IMR-90 (cell line): ENCODE results near the gene LHFPL3. TPM values are rescaled to one million over a fixed set of nuclear protein-coding genes. Genes with fewer than 3 reads are reported as not detected.

Source experiments
- ATAC-seq: fragments of 200-7000 bp; cut with Tn5 transposase; 2 replicates; pipeline ENCODE4 v1.9.1; 2020; ENCODE audit warnings: low read depth, mild to moderate bottlenecking, moderate library complexity
- BruUV-seq: library from RNA; stranded (reverse); fragments of 400-500 nt; replicated peaks from 2 replicates; lab custom pipeline; 2021; lab: Mats Ljungman, UMichigan
- CTCF ChIA-PET: fragments of 300-600 bp; formaldehyde crosslinking; extraction: SDS; loops from one replicate; lab custom pipeline; 2021; ENCODE audit warnings: antibody characterized with exemption; lab: Yijun Ruan, JAX
- POLR2A ChIA-PET: fragments of 300-600 bp; sonication (Branson Sonifier 250); formaldehyde crosslinking; loops from one replicate; lab custom pipeline; 2022; ENCODE audit warnings: antibody characterized with exemption; ENCODE audit not compliant: unreplicated experiment; lab: Charles Lee
- DNase-seq: peaks from one replicate; pipeline ENCODE4 v3.0.0; 2013
- H2AFZ ChIP-seq: replicated peaks from 2 replicates; pipeline ENCODE3; 2013; ENCODE audit warnings: low read length, mild to moderate bottlenecking; ENCODE audit not compliant: poor library complexity
- H2AK5ac ChIP-seq: 2 replicates; pipeline ENCODE4 v1.6.1; 2013; ENCODE audit warnings: low read depth, low read length, inconsistent platforms
- H2AK9ac ChIP-seq: replicated peaks from 2 replicates; pipeline ENCODE3; 2013; ENCODE audit warnings: mild to moderate bottlenecking, low read depth, low read length, moderate library complexity; ENCODE audit not compliant: poor library complexity
- H2BK120ac ChIP-seq: 2 replicates; pipeline ENCODE4 v1.6.1; 2013; ENCODE audit warnings: low read depth, low read length, inconsistent platforms
- H2BK15ac ChIP-seq: 3 replicates; pipeline ENCODE4 v1.6.1; 2013; ENCODE audit warnings: low read depth, low read length, inconsistent platforms
- H2BK20ac ChIP-seq: 2 replicates; pipeline ENCODE4 v1.6.1; 2013; ENCODE audit warnings: low read depth, mild to moderate bottlenecking, inconsistent platforms, low read length, moderate library complexity
- H2BK5ac ChIP-seq: 2 replicates; pipeline ENCODE4 v1.6.1; 2013; ENCODE audit warnings: mild to moderate bottlenecking, low read depth, low read length, inconsistent platforms; ENCODE audit not compliant: poor library complexity, severe bottlenecking
- H3K14ac ChIP-seq: replicated peaks from 2 replicates; pipeline ENCODE4 v1.6.1; 2013; ENCODE audit warnings: low read depth, low read length, inconsistent platforms
- H3K18ac ChIP-seq: 2 replicates; pipeline ENCODE4 v1.6.1; 2013; ENCODE audit warnings: low read depth, low read length, control low read depth
- H3K23ac ChIP-seq: 2 replicates; pipeline ENCODE4 v1.6.1; 2013; ENCODE audit warnings: low read depth, low read length, inconsistent platforms
- H3K27ac ChIP-seq: 2 replicates; pipeline ENCODE4 v1.5.1; 2013; ENCODE audit warnings: mild to moderate bottlenecking, control low read depth, low read length; ENCODE audit not compliant: insufficient read depth
- H3K27me3 ChIP-seq: 2 replicates; pipeline ENCODE4 v1.6.1; 2013; ENCODE audit warnings: low read length; ENCODE audit not compliant: control insufficient read depth, insufficient read depth
- H3K36me3 ChIP-seq: 2 replicates; pipeline ENCODE4 v1.6.1; 2013; ENCODE audit warnings: low read length, mixed read lengths; ENCODE audit not compliant: control insufficient read depth, insufficient read depth
- H3K4ac ChIP-seq: 2 replicates; pipeline ENCODE4 v1.6.1; 2013; ENCODE audit warnings: low read depth, low read length, inconsistent platforms
- H3K4me1 ChIP-seq: 2 replicates; pipeline ENCODE4 v1.6.1; 2013; ENCODE audit warnings: low read length, mixed read lengths; ENCODE audit not compliant: control insufficient read depth, insufficient read depth
- H3K4me2 ChIP-seq: 2 replicates; pipeline ENCODE4 v1.6.1; 2013; ENCODE audit warnings: low read depth, mild to moderate bottlenecking, control low read depth, low read length, moderate library complexity
- H3K4me3 ChIP-seq: 2 replicates; pipeline ENCODE4 v1.5.1; 2013; ENCODE audit warnings: low read depth, mild to moderate bottlenecking, control low read depth, low read length, moderate library complexity; ENCODE audit not compliant: insufficient read depth
- H3K56ac ChIP-seq: 2 replicates; pipeline ENCODE4 v1.6.1; 2013; ENCODE audit warnings: low read length, inconsistent platforms; ENCODE audit not compliant: insufficient read depth; ENCODE audit errors: extremely low read depth
- H3K79me1 ChIP-seq, 2 experiments: 2 replicates each; pipeline ENCODE4 v1.6.1; 2013; ENCODE audit warnings: low read length in 2 of 2, inconsistent platforms in 1 of 2, low read depth in 1 of 2
- H3K9ac ChIP-seq: 2 replicates; pipeline ENCODE4 v1.6.1; 2013; ENCODE audit warnings: low read depth, low read length, control low read depth
- H3K9me1 ChIP-seq: 2 replicates; pipeline ENCODE4 v1.6.1; 2013; ENCODE audit warnings: low read length, inconsistent platforms; ENCODE audit not compliant: insufficient read depth
- H3K9me3 ChIP-seq: 2 replicates; pipeline ENCODE4 v1.6.1; 2013; ENCODE audit warnings: low read length; ENCODE audit not compliant: control insufficient read depth, insufficient read depth
- H4K20me1 ChIP-seq: 2 replicates; pipeline ENCODE4 v1.6.1; 2013; ENCODE audit warnings: low read length, inconsistent platforms; ENCODE audit not compliant: insufficient read depth
- H4K5ac ChIP-seq: 2 replicates; pipeline ENCODE4 v1.6.1; 2013; ENCODE audit warnings: mild to moderate bottlenecking, low read depth, low read length, control low read depth
- H4K8ac ChIP-seq, 2 experiments: 2 replicates each; pipeline ENCODE4 v1.6.1; 2013; ENCODE audit warnings: low read depth in 2 of 2, low read length in 2 of 2, control low read depth in 1 of 2, inconsistent platforms in 1 of 2
- H4K91ac ChIP-seq: 2 replicates; pipeline ENCODE4 v1.6.1; 2013; ENCODE audit warnings: low read depth, low read length, inconsistent platforms; ENCODE audit not compliant: insufficient read depth
- BHLHE40 ChIP-seq: fragments of 150-350 bp; IDR thresholded peaks from 2 replicates; pipeline ENCODE4 v1.6.1; 2016; ENCODE audit warnings: mild to moderate bottlenecking, low read depth, low read length
- CEBPB ChIP-seq: IDR thresholded peaks from 2 replicates; pipeline ENCODE4 v1.6.1; 2012; ENCODE audit warnings: low read depth, low read length, improper control_type of control experiment
- CHD1 ChIP-seq: IDR thresholded peaks from 2 replicates; pipeline ENCODE4 v1.6.1; 2012; ENCODE audit warnings: low read depth, low read length, improper control_type of control experiment
- CTCF ChIP-seq: conservative IDR thresholded peaks from 2 replicates; pipeline ENCODE4 v1.5.1; 2012; ENCODE audit warnings: mild to moderate bottlenecking, low read depth, low read length, improper control_type of control experiment
- ELK1 ChIP-seq: fragments of 150-350 bp; IDR thresholded peaks from 2 replicates; pipeline ENCODE4 v1.6.1; 2016; ENCODE audit warnings: low read depth, mild to moderate bottlenecking, low read length, moderate library complexity, borderline replicate concordance
- FOS ChIP-seq: fragments of 150-350 bp; IDR thresholded peaks from 2 replicates; pipeline ENCODE4 v1.6.1; 2016; ENCODE audit warnings: low read depth, low read length
- MAFK ChIP-seq: IDR thresholded peaks from 2 replicates; pipeline ENCODE4 v1.6.1; 2012; ENCODE audit warnings: low read depth, low read length, improper control_type of control experiment
- MAZ ChIP-seq: IDR thresholded peaks from 2 replicates; pipeline ENCODE4 v1.6.1; 2012; ENCODE audit warnings: low read depth, mild to moderate bottlenecking, low read length, improper control_type of control experiment, moderate library complexity, borderline replicate concordance
- MXI1 ChIP-seq: IDR thresholded peaks from 2 replicates; pipeline ENCODE4 v1.6.1; 2012; ENCODE audit warnings: low read depth, mild to moderate bottlenecking, low read length, moderate library complexity, borderline replicate concordance
- NFE2L2 ChIP-seq: fragments of 150-350 bp; IDR thresholded peaks from 2 replicates; pipeline ENCODE4 v1.6.1; 2016; ENCODE audit warnings: low read depth, mild to moderate bottlenecking, low read length
- POLR2A ChIP-seq: IDR thresholded peaks from 2 replicates; pipeline ENCODE4 v1.6.1; 2012; ENCODE audit warnings: mild to moderate bottlenecking, low read depth, low read length
- RAD21 ChIP-seq: IDR thresholded peaks from 2 replicates; pipeline ENCODE4 v1.6.1; 2012; ENCODE audit warnings: low read length, improper control_type of control experiment
- RCOR1 ChIP-seq: IDR thresholded peaks from 2 replicates; pipeline ENCODE4 v1.6.1; 2012; ENCODE audit warnings: mild to moderate bottlenecking, low read length, improper control_type of control experiment; ENCODE audit not compliant: insufficient replicate concordance
- RFX5 ChIP-seq: IDR thresholded peaks from 2 replicates; pipeline ENCODE4 v1.8.0; 2012; ENCODE audit warnings: low read depth, mild to moderate bottlenecking, low read length, moderate library complexity
- SMC3 ChIP-seq: fragments of 150-350 bp; IDR thresholded peaks from 2 replicates; pipeline ENCODE4 v1.6.1; 2016; ENCODE audit warnings: low read depth, mild to moderate bottlenecking, antibody characterized with exemption, low read length, moderate library complexity
- USF2 ChIP-seq: fragments of 150-350 bp; IDR thresholded peaks from 2 replicates; pipeline ENCODE4 v1.6.1; 2017; ENCODE audit warnings: mild to moderate bottlenecking, antibody characterized with exemption, low read length, low read depth
- WGBS, 2 experiments: methylation state at CpG; one replicate each; pipeline versions ENCODE4 v1.1.5 to v1.1.7; 2013; ENCODE audit warnings: missing lambda C conversion rate in 2 of 2; ENCODE audit not compliant: insufficient read length in 1 of 2; ENCODE audit errors: extremely low coverage in 2 of 2; 5-methylcytosine and 5-hydroxymethylcytosine counted together
- dilution Hi-C: fragments of 300-500 bp; cut with HindIII; formaldehyde crosslinking; loops from one replicate; pipeline ENCODE4 v1.14.3; 2018; ENCODE audit warnings: low sequenced_read_pairs; ENCODE audit not compliant: unreplicated experiment
- in situ Hi-C: fragments of 300-500 bp; cut with MboI; formaldehyde crosslinking; loops from 3 replicates; pipeline ENCODE4 v1.14.3; 2019; ENCODE audit warnings: low sequenced_read_pairs, inconsistent platforms, mixed read lengths
- intact Hi-C: fragments of 100-400 bp; cut with micrococcal nuclease; formaldehyde crosslinking; loops from 2 replicates; pipeline ENCODE4 v1.10.0; 2022
- polyA plus RNA-seq, 3 experiments: library from polyadenylated mRNA; depleted of rRNA; stranded (reverse); fragments of >200 nt; gene quantifications; 2 replicates each; pipeline ENCODE4 v1.2.3, GENCODE V29; 2012; ENCODE audit warnings: low replicate concordance in 1 of 3
- total RNA-seq: library from RNA; depleted of rRNA; stranded (reverse); fragments of >200 nt; gene quantifications from 2 replicates; pipeline ENCODE4 v1.2.3, GENCODE V29; 2012

LHFPL3 gene
- total and polyA plus RNA-seq, 2 of the 4 experiments (the other 2 are of a cell fraction): not detected

GRCh38 chr7:104415700-104416099 is 87.3 kb downstream of the LHFPL3 start:
- TF ChIP-seq MAFK: no peak
- TF ChIP-seq CTCF: no peak
- TF ChIP-seq USF2: no peak
- no peak for TF ChIP-seq CEBPB
- TF ChIP-seq NFE2L2: no peak
- TF ChIP-seq POLR2A: no peak
- no peak for TF ChIP-seq RAD21
- no peak for TF ChIP-seq RCOR1
- no peak for TF ChIP-seq MAZ
- no peak for TF ChIP-seq ELK1
- no peak for TF ChIP-seq SMC3
- no peak for TF ChIP-seq MXI1
- no peak for TF ChIP-seq RFX5
- TF ChIP-seq FOS: no peak
- no peak for TF ChIP-seq CHD1
- no peak for TF ChIP-seq BHLHE40

More at GRCh38 chr7:104415700-104416099, 87.3 kb downstream of the LHFPL3 start:
- no peak overlapping the region for H3K9ac ChIP-seq
- 0% methylated on average over 1 of the region's 2 CpGs; no CpG with 5 or more reads in 1 of the 2 experiments for WGBS, 2 experiments
- no peak overlapping the region for H2BK20ac ChIP-seq
- H3K79me1 ChIP-seq: no peaks in the 10 kb centered on the region
- BruUV-seq: no TSS peak
- in situ Hi-C loops: no loop called here
- H4K91ac ChIP-seq: no peak overlapping the region
- H3K4me3 ChIP-seq: no peak overlapping the region
- no peak overlapping the region for H3K4ac ChIP-seq
- no peaks in the 10 kb centered on the region for H4K20me1 ChIP-seq
- no peak overlapping the region for H4K8ac ChIP-seq
- no peak overlapping the region for H3K23ac ChIP-seq
- no peak overlapping the region for H3K18ac ChIP-seq
- H2BK120ac ChIP-seq: no peak overlapping the region
- no peak overlapping the region for H3K27ac ChIP-seq
- H3K56ac ChIP-seq: no peak overlapping the region
- H3K14ac ChIP-seq: no peak overlapping the region
- H3K36me3 ChIP-seq: no peaks in the 10 kb centered on the region
- H3K4me2 ChIP-seq: no peak overlapping the region
- ATAC-seq: no peak
- ChIA-PET POLR2A (no interaction called here), CTCF (no interaction called here)
- dilution Hi-C loops: no loop called here
- H4K5ac ChIP-seq: no peak overlapping the region
- H2BK5ac ChIP-seq: no peak overlapping the region
- no peak for DNase-seq
- H3K4me1 ChIP-seq: no peaks in the 10 kb centered on the region
- H3K9me3 ChIP-seq: peaks cover 5% of the 10 kb centered on the region; the same call in 1 of the 2 replicates
- intact Hi-C loops: no loop called here
- H3K27me3 ChIP-seq: no peaks in the 10 kb centered on the region
- no peaks in the 10 kb centered on the region for H3K9me1 ChIP-seq
- no peak overlapping the region for H2AK5ac ChIP-seq
- H2AFZ ChIP-seq: no peak overlapping the region
- H2AK9ac ChIP-seq: no peak overlapping the region
- H2BK15ac ChIP-seq: no peak overlapping the region
